Measurements from ENCODE around the gene COPB1.
A peak's percentile ranks its signal among the peaks of the same experiment; 100 is the strongest.
"Not testable (repeated sequence)": the region's sequence is repeated elsewhere in the genome, so short reads cannot be mapped to it uniquely, and the experiment has no call there.

The COPB1 gene

DNA sequence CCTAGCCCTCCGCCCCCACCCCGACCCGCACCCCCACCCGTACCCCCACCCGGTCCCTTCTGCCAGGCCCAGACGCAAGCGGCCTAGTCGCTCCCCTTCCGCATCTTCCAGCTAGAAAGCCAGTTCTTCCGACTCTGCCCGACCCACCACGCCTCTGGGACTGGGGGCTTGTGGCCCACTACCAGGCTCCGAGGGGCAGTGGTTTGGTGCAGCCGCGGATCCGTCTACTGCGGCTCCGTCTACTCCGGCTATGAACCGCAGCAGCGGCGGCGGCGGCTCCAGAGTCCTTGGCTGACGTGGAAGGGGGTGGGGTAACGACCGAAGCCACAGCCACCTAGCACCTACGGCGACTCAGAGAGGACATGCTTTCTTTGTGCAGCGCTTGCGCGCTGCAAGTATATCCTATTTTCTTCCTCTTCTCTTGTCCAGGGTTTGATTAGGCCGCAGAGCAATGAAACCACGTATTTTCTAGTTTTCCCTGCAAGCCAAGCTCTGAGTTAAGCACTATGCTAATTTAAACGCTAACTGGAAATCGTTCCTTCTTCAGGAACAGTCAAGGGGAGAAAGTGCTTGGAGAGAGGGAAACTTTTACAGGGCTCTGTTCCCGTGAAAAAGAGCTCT is at the start of gene COPB1:
TSS of gene COPB1 (minus strand) at position 252 of the 621 bp plus-strand sequence. CDS start 883 bp downstream, outside the sequence.
- peaks cover 5% of the 10 kb centered on the region for H3K9me3 Mint-ChIP-seq
- H3K36me3 Mint-ChIP-seq (ENCODE audit: low read depth), result peaks cover 44% of the 10 kb centered on the region
- H3K4me3 Mint-ChIP-seq, result peak within 1 kb of the TSS; percentile 92
- DNase-seq (ENCODE audit: low spot score), result peak; percentile 92
- peaks cover 38% of the 10 kb centered on the region for H3K4me1 Mint-ChIP-seq (ENCODE audit: low read depth)
- H3K27me3 Mint-ChIP-seq (ENCODE audit: low read depth), result no peaks in the 10 kb centered on the region
- H3K27ac Mint-ChIP-seq, result peak within 1 kb of the TSS; percentile 94

DNA sequence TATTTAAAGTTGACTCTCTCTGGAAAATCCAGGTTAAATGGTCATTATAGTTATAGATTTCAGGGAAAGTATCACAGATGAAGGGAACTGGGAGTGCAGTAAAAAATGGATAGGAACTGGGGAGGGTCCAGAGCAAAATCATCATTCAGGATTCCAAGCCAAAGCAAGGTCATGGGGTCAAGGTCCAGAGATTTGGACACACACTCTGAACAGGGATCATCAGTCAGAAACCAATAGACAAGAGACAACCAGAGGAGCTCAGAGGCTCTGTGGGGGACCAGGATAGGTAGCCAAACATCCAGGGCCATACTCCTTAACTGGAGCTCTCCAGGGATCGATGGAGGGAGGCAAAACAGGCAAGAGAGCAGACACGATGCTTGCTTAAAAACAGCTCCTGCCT is 47.8 kb upstream of the COPB1 start:
- H3K4me1 Mint-ChIP-seq (ENCODE audit: low read depth), result peaks cover 29% of the 10 kb centered on the region
- peaks cover 47% of the 10 kb centered on the region for H3K36me3 Mint-ChIP-seq (ENCODE audit: low read depth)
- peaks cover 5% of the 10 kb centered on the region for H3K9me3 Mint-ChIP-seq
- no peak for DNase-seq (ENCODE audit: low spot score)
- no peak overlapping the region for H3K4me3 Mint-ChIP-seq
- no peaks in the 10 kb centered on the region for H3K27me3 Mint-ChIP-seq (ENCODE audit: low read depth)
- H3K27ac Mint-ChIP-seq, result no peak overlapping the region

DNA sequence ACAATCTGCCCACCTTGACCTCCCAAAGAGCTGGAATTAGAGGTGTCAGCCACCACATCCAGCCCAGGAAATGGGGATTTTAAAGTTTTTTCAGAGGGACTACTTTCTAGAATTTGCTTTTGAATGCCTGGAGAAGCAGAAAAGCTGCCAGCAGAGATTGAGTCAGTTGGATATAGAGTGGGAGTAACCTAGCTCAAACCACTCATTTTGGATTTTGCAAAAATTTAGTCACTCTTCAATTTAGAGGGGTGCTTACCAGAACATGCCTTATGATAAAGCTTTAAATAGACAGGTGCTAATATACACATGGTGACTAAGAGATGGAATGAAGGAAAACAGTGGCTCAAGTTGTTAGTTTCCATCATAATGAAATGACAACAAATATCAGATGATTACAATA is 47.1 kb upstream of the COPB1 start:
- no peak overlapping the region for H3K4me3 Mint-ChIP-seq
- H3K4me1 Mint-ChIP-seq (ENCODE audit: low read depth), result peaks cover 24% of the 10 kb centered on the region
- no peak overlapping the region for H3K27ac Mint-ChIP-seq
- H3K9me3 Mint-ChIP-seq, result peaks cover 5% of the 10 kb centered on the region
- DNase-seq (ENCODE audit: low spot score), result no peak
- H3K27me3 Mint-ChIP-seq (ENCODE audit: low read depth), result no peaks in the 10 kb centered on the region
- peaks cover 45% of the 10 kb centered on the region for H3K36me3 Mint-ChIP-seq (ENCODE audit: low read depth)

- Mint-ChIP-seq H3K27me3 (ENCODE audit: low read depth) (no peaks in the 10 kb centered on the region), H3K4me3 (peak overlapping the region; percentile 41), H3K9me3 (peaks cover 5% of the 10 kb centered on the region), H3K36me3 (ENCODE audit: low read depth) (peaks cover 47% of the 10 kb centered on the region), H3K4me1 (ENCODE audit: low read depth) (peaks cover 37% of the 10 kb centered on the region), H3K27ac (peak overlapping the region; percentile 87)
- DNase-seq (ENCODE audit: low spot score), result no peak
These were observed 45.0 kb upstream of the COPB1 start for GRCh38 chr11:14544611-14545010.

DNA sequence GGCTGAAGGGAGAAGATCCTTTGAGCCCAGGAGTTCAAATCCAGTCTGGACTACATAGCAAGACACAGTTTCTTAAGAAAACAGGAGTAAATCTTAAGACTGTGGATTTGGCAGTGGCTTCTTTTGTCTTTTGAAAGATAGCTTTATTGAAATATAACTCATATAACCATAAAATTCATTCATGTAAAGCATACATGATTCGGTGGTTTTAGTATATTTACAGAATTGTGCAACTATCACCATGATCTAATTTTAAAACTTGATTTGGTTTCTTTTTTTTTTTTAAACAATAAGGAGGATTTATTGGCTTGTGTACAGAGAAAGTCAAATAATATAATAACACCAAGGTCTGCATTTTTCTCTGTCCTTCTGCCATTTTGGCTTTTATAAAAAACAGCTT is 43.6 kb upstream of the COPB1 start:
- peaks cover 41% of the 10 kb centered on the region for H3K4me1 Mint-ChIP-seq (ENCODE audit: low read depth)
- H3K4me3 Mint-ChIP-seq, result no peak overlapping the region
- H3K27ac Mint-ChIP-seq, result no peak overlapping the region
- no peaks in the 10 kb centered on the region for H3K27me3 Mint-ChIP-seq (ENCODE audit: low read depth)
- no peak for DNase-seq (ENCODE audit: low spot score)
- peaks cover 46% of the 10 kb centered on the region for H3K36me3 Mint-ChIP-seq (ENCODE audit: low read depth)
- peaks cover 5% of the 10 kb centered on the region for H3K9me3 Mint-ChIP-seq

- no peak for DNase-seq (ENCODE audit: low spot score)
- no peaks in the 10 kb centered on the region for H3K27me3 Mint-ChIP-seq (ENCODE audit: low read depth)
- peaks cover 5% of the 10 kb centered on the region for H3K9me3 Mint-ChIP-seq
- peaks cover 43% of the 10 kb centered on the region for H3K36me3 Mint-ChIP-seq (ENCODE audit: low read depth)
- H3K4me3 Mint-ChIP-seq, result no peak overlapping the region
- peaks cover 47% of the 10 kb centered on the region for H3K4me1 Mint-ChIP-seq (ENCODE audit: low read depth)
- H3K27ac Mint-ChIP-seq, result no peak overlapping the region
These were observed 42.7 kb upstream of the COPB1 start for GRCh38 chr11:14542324-14542723.

DNA sequence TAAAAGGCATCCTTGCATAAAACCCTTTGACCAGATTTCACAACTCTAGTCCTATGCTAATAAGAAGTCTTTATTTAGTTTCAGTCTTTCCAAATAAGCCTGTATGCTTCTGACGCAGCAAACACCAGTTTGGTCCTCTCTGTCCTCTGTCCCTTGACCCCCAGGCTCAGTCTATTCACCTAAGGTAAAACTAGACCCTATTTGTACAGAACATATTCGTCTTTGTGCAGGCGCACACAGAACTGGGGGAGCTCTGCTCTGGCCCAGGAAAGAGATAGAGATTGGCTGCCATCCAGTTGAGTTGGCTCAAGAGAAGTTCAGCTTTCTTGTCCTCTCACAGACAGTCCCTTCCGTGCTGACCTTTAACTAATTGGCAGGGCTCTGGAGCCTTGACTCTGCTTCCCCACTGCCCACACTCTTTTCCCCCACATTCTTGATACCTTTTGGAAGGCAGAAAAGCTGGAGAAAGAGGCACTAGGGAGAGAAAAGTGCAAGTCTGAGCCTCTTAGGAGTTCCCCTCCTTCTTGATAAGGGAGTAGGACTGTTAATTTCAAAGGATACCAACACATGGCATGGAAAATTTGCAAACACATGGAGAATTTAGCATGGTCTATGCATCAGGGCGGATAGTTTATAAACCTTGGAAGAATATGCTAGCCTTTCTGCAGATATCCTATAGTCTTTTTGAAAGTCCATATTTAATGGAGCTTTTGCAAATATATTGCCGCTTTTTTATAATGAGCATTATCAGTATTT is 41.8 kb upstream of the COPB1 start:
- peaks cover 5% of the 10 kb centered on the region for H3K9me3 Mint-ChIP-seq
- H3K4me1 Mint-ChIP-seq (ENCODE audit: low read depth), result peaks cover 46% of the 10 kb centered on the region
- no peak overlapping the region for H3K27ac Mint-ChIP-seq
- peaks cover 39% of the 10 kb centered on the region for H3K36me3 Mint-ChIP-seq (ENCODE audit: low read depth)
- no peaks in the 10 kb centered on the region for H3K27me3 Mint-ChIP-seq (ENCODE audit: low read depth)
- H3K4me3 Mint-ChIP-seq, result no peak overlapping the region
- DNase-seq (ENCODE audit: low spot score), result no peak

DNA sequence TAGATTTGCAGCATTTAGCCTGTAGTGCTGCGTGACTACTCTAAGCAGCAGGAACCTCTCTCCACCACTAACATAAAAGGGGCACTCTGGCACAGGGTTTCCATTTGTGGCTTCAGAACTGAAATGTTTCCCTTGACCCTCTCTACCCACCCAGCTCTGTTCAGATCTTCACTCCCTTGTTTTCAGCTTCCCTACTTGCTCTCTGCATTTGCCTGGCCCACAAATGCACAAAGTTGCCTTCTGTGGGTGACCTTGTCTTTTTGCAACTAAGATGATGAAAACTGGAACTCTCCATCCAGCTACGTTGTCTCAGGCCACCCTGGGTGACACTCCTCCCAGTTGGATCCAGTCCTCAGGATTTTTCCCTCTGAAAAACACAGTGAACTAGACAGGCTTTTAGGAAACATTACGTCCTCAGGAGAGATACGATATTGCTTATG is 40.4 kb upstream of the COPB1 start:
- H3K4me3 Mint-ChIP-seq, result no peak overlapping the region
- H3K27ac Mint-ChIP-seq, result no peak overlapping the region
- peaks cover 5% of the 10 kb centered on the region for H3K9me3 Mint-ChIP-seq
- DNase-seq (ENCODE audit: low spot score), result no peak
- no peaks in the 10 kb centered on the region for H3K27me3 Mint-ChIP-seq (ENCODE audit: low read depth)
- H3K36me3 Mint-ChIP-seq (ENCODE audit: low read depth), result peaks cover 29% of the 10 kb centered on the region
- H3K4me1 Mint-ChIP-seq (ENCODE audit: low read depth), result peaks cover 38% of the 10 kb centered on the region

DNA sequence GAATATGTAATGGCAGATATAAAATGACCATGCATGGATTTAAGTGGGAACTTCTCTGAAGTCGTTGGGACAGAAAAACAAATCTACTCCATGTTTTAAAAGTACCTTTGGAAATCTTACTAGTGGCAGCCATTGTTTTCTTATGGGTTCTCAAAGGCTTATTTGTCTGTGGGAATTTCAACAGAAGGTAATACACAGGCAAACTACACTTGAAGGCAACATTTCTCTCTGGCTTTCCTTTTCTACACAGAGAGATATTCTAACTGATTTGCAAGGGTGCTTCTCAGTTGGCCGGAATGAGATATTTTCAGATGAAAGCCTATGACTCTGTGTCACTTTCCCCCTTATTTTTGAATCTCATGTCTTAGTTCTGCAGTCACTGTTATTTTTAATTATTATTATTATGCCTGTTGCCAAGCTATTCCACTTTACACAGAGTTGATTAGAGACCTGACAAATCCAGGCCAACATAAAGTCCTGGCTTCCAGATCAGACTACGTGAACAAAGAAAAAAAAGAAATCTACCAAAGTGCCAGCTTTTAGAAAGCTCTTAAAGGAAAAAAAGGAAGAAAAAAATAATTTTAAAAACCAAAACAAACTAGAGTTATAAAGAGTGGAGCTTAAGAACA is 39.4 kb upstream of the COPB1 start:
- peaks cover 32% of the 10 kb centered on the region for H3K4me1 Mint-ChIP-seq (ENCODE audit: low read depth)

GRCh38 chr11:14538271-14538925 is 38.8 kb upstream of the COPB1 start:
- Mint-ChIP-seq H3K4me1 (ENCODE audit: low read depth) (peaks cover 30% of the 10 kb centered on the region), H3K9me3 (no peaks in the 10 kb centered on the region), H3K27ac (no peak overlapping the region), H3K4me3 (no peak overlapping the region), H3K27me3 (ENCODE audit: low read depth) (no peaks in the 10 kb centered on the region), H3K36me3 (ENCODE audit: low read depth) (peaks cover 20% of the 10 kb centered on the region)
- no peak for DNase-seq (ENCODE audit: low spot score)

More for the DNA sequence above, 39.4 kb upstream of the COPB1 start:
- Mint-ChIP-seq H3K9me3 (no peaks in the 10 kb centered on the region), H3K27ac (no peak overlapping the region), H3K27me3 (ENCODE audit: low read depth) (no peaks in the 10 kb centered on the region), H3K4me3 (no peak overlapping the region), H3K36me3 (ENCODE audit: low read depth) (peaks cover 23% of the 10 kb centered on the region)
- no peak for DNase-seq (ENCODE audit: low spot score)

- peaks cover 21% of the 10 kb centered on the region for H3K36me3 Mint-ChIP-seq (ENCODE audit: low read depth)
- peak overlapping the region; percentile 60 for H3K27ac Mint-ChIP-seq
- H3K4me1 Mint-ChIP-seq (ENCODE audit: low read depth), result peaks cover 30% of the 10 kb centered on the region
- H3K27me3 Mint-ChIP-seq (ENCODE audit: low read depth), result no peaks in the 10 kb centered on the region
- peak overlapping the region; percentile 72 for H3K4me3 Mint-ChIP-seq
- no peak for DNase-seq (ENCODE audit: low spot score)
- no peaks in the 10 kb centered on the region for H3K9me3 Mint-ChIP-seq
These were observed 37.6 kb upstream of the COPB1 start for GRCh38 chr11:14537134-14537599.

DNA sequence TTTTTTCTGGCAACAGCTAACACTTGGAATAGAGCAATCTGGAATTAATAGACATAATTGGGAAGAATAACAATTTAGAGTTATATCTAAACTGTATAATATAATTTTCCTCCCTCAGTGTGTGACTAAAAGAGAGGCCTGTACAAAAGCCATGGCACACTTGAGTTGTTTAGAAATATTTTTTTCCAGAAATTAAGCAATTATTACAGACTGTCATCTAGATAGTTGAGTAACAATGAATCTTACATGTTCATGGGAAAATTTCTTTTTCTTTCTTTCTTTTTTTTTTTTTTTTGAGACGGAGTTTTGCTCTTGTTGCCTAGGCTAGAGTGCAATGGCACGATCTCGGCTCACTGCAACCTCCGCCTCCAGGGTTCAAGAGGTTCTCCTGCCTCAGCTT is 35.6 kb upstream of the COPB1 start:
- not testable (repeated sequence) for H3K27me3 Mint-ChIP-seq (ENCODE audit: low read depth); DNase-seq (ENCODE audit: low spot score); H3K4me3 Mint-ChIP-seq; H3K9me3 Mint-ChIP-seq; H3K27ac Mint-ChIP-seq
- H3K36me3 Mint-ChIP-seq (ENCODE audit: low read depth), result peaks cover 18% of the 10 kb centered on the region
- H3K4me1 Mint-ChIP-seq (ENCODE audit: low read depth), result peaks cover 20% of the 10 kb centered on the region

- H3K36me3 Mint-ChIP-seq (ENCODE audit: low read depth), result peaks cover 14% of the 10 kb centered on the region
- no peak overlapping the region for H3K4me3 Mint-ChIP-seq
- no peaks in the 10 kb centered on the region for H3K27me3 Mint-ChIP-seq (ENCODE audit: low read depth)
- peaks cover 2% of the 10 kb centered on the region for H3K4me1 Mint-ChIP-seq (ENCODE audit: low read depth)
- no peak overlapping the region for H3K27ac Mint-ChIP-seq
- DNase-seq (ENCODE audit: low spot score), result no peak
- peaks cover 3% of the 10 kb centered on the region for H3K9me3 Mint-ChIP-seq
These were observed 30.3 kb upstream of the COPB1 start for GRCh38 chr11:14529951-14530350.

GRCh38 chr11:14529321-14529720 is 29.7 kb upstream of the COPB1 start:
- H3K4me1 Mint-ChIP-seq (ENCODE audit: low read depth), result peaks cover 2% of the 10 kb centered on the region
- H3K27me3 Mint-ChIP-seq (ENCODE audit: low read depth), result no peaks in the 10 kb centered on the region
- H3K9me3 Mint-ChIP-seq, result peaks cover 3% of the 10 kb centered on the region
- no peak overlapping the region for H3K27ac Mint-ChIP-seq
- no peak for DNase-seq (ENCODE audit: low spot score)
- H3K4me3 Mint-ChIP-seq, result no peak overlapping the region
- H3K36me3 Mint-ChIP-seq (ENCODE audit: low read depth), result peaks cover 14% of the 10 kb centered on the region

All from T-helper 2 cell treated with Interferon-gamma antibody and Interleukin-4, amounts not matched to agents 5 μg/mL and 100 μg/mL, for 36 hours (primary cell).